HG03196 (cell line): Measurements from ENCODE around the gene ARHGAP10.
"Not testable (repeated sequence)": the region's sequence is repeated elsewhere in the genome, so short reads cannot be mapped to it uniquely, and the experiment has no call there.

Experiments
- ATAC-seq: cut with Tn5 transposase; IDR thresholded peaks from one replicate; pipeline ENCODE4 v1.9.1; 2021; ENCODE audit not compliant: unreplicated experiment

The ARHGAP10 gene

DNA sequence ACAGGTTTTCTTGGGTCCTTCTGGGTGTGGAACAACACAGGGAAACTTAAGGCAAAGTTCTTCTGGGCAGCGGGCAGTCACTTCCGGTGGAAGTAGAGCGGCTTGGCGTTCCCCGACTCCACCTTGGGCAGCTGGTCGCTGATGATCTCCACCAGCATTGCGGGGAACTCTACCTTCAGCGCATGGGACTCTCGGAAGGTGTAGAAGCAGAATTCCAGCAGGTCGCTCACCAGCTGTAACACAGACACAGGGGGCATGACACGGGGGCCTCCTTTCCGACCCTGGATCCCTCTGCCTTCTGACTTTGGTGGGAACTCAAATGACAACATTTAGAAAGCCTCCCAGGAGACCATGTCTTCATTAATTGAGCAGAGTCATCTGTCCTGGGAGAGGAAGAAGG lies 349.4 kb downstream of the ARHGAP10 start:
- ATAC-seq: no peak

DNA sequence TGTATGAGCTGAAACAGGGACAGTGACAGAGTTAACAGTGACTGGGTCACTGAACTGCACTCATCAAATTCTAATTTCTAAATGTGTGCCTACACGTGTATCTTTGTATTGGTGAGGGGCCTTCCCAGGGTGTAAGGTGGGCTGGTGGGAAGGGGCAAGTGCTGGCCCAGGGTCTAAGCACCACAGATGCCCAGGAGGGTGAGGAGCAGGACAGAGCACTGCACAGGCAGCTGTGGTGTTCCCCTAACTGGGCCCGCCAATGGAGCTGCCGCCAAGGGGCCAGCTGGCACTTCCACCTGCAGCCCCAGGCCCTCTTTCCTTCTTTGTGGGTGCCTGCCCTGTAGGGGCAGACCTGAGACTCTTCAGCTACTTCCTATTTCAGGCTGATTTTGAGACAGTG lies 349.9 kb downstream of the ARHGAP10 start:
- no peak for ATAC-seq

DNA sequence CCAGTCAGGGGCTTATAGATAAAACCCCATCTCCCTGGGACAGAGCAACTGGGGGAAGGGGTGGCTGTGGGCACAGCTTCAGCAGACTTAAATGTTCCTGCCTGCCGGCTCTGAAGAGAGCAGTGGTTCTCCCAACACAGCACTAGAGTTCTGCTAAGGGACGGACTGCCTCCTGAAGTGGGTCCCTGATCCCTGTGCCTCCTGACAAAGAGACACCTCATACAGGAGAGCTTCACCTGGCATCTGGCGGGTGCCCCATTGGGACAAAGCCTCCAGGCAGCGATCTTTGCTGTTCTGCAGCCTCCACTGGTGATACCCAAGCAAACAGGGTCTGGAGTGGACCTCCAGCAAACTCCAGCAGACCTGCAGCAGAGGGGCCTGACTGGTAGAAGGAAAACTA lies 351.2 kb downstream of the ARHGAP10 start:
- not testable (repeated sequence) for ATAC-seq

DNA sequence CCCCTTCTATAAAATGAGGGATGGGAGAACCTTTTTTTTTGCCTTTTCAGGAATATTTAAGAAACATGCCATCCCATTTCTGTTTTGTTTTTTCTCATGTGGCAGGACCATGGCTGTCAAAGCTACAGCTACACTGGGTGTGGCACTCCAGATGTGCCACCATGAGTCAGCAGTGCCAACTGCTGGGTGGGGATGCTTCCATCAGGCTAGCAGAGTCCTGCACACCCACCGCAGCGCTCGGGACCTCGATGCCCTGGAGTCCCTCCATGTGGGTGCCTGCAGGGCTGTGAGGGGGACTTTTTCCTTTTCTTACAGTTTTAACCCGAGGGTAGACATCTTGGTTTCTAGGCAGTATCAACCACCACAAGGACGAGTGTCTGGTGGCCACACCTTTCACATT lies 357.7 kb downstream of the ARHGAP10 start:
- no peak for ATAC-seq

DNA sequence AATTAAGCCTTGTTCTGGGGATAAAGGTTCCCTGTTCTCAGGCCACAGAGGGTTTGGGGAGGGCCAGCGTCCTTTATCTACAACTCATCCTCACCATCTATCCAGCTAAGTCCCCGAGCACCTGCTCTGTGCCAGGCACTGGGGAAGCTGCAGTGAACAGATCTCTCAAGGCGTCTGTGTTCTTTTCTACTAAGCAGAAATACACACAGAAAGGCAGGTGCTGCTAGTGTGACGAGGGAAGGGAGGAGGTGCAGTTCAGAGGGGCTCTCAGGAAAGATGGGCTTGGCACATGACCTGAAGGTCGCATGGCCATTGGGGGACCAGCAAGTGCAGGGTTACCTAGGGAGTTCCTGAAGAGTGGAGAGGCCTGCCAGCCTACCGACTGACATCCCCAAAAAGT lies 358.1 kb downstream of the ARHGAP10 start:
- no peak for ATAC-seq

DNA sequence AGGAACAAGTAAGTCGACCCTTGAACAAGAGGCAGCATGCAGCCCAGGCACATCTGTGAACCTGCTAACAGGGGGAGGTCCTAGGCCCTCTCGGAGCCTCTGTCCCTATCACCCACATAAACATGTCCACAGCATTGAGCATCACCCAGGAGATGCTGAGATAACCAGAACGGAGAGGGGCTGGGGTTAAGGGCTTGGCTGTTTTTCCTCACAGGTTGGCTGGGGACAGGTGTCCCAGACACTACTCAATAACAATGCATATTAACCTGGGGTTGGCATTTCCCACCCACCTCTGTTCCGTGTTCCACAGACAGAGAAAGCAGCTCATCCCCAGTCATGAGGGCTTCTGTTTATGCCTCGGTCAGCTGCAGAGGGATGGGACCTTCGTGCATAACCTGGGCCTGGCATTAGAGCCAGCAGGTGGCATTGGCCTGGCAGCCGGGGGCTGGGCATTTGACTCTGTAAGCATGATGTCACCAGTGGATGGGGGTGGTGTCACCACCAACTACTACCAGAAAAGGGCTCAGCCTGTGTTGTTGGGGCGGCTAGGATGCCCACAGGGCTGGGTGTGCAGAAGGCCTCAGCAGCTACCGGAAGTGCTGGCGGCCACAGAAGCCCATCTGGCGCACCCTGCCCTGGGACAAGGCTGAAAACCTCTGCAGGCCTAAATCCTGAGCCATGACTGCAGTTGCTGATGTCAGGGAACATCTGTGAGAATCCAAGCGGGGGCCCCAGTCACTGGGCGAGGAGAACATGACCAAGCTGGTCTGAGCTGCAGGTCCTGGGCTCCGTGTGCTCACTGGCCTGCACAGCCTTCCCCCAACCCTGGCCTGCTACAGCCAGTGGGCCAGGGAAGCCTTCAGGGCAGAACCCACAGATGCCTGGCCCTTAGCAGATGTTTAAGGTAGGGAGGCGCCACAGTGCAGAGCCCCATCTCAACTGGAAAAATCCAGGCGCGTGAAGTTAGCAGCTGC lies 358.9 kb downstream of the ARHGAP10 start:
- no peak for ATAC-seq

DNA sequence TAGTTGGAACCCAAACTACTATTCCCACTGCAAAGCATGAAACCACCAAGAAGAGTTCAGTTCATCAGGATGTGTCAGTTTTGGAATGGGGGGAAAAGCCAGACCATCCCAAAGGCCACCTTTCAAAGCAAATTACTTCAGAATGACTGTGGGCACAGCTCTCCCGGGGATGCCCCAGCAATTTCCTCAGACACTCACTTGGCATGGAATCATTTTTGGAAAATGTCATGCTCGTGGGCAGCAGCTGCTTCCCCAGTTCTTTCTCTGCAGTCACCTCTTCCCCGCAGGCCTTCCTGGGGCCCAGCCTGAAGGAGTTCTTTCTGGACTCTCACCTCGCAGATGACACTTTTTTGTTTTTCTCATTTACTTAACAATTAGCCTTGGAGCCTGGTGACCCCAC lies 360.0 kb downstream of the ARHGAP10 start:
- no peak for ATAC-seq

DNA sequence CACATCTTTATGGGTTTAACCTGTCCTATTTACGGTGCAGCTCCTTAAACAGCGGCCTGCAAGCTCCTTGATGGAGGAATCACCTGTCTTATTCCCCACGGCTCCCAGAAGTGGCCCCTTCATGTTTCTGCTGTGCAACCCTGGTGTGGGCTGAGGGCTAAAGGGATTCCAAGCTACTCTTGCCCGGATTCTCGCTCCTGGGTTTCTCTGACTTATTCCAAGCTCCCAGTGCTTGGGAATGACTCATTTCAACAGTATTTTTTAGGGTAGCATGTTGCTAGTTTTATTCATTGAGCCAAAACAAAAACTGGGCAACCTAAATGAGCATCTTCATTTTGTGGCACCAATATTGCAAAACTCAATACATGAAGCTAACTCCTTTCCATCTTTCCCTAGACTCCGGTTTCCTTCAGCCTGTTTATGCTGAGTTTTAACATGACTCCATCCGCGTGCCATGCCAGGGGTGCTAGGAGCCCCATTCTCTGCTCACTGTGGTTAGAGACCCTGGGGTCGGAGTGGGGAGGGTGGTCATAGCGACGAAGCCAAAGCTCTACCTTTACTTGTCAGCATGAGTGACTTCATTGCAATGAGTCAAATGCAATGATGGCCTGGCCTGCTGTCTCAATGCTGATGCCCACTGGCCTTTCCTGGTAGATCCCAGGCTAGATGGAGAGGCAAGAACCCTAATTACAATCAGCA lies 360.6 kb downstream of the ARHGAP10 start:
- ATAC-seq: no peak

DNA sequence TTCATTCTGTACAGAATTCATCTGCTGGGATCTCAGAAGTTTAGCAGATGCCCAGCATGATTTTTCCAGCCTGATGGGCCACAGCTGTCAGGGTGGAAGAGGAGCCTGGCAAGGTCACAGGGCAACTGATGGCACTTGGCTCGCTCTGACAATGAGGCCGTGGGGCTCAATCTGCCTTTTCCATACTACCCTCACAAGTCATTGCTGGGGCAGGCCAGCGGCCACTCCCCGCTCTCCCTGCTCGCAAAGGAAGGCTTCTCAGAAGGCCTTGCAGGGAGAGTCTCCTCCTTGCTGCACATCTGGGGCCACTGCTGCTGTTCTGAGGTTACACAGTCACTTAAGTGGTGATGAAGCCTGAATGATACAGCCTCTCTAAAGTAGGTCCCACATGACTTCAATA lies 361.2 kb downstream of the ARHGAP10 start:
- no peak for ATAC-seq

DNA sequence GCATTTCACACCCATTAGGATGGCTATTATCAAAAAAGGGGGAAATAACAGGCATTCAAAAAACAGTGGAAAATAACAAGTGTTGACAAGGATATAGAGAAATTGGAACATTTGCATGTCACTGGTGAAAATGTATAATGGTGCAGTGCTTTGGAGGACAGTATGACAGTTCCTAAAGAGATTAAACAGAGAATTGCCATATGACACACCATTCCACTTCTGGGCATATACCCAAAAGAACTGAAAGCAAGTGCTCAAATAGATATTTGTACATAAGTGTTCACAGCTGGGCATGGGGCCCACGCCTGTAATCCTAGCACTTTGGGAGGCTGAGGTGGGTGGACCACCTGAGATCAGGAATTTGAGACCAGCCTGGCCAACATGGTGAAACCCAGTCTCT lies 362.3 kb downstream of the ARHGAP10 start:
- ATAC-seq: no peak

DNA sequence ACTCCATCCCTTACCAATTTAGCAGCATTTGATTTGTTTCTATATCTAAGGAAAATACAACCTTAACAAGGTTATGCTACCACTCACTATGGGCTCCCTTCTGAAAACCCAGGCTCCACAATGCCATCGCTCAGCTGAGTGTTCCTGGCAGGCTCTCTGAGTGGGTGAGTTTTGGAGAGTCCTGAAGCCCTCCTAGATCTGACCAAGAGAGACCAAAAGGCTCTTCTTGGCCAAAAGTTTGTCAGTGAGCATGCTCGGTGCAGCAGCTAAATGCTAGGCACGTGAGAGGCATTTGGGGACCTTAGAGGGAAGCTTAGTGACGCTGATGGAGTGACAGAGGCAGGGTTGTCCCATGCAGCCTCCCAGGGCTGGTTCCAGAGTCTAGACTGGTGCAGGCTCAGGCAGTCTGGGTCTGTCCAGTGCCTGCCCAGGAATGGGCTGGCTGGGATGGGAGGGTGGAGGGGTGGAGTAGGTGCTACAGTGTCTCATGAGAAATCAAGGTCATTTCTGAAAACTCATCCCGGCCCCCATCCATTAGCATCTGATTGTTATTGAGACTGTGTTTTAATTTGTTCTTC lies 363.5 kb downstream of the ARHGAP10 start:
- no peak for ATAC-seq

DNA sequence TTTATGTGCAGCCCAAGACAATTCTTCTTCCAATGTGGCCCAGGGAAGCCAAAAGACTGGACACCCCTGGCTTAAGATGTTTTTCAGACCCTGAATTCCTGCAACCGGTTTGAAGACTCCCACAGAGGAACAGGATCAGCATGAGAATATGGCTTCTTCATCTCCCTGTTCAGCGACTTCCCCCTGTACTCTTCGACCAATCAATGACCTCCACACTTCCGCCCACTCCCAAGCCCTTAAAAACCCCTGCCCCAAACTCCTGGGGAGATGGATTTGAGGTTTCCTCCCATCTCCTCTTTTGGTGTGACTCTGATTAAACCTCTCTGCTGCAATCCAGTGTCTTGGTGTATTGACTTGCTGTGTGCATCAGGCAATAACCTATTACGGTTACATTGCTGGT lies 365.9 kb downstream of the ARHGAP10 start:
- ATAC-seq: no peak

DNA sequence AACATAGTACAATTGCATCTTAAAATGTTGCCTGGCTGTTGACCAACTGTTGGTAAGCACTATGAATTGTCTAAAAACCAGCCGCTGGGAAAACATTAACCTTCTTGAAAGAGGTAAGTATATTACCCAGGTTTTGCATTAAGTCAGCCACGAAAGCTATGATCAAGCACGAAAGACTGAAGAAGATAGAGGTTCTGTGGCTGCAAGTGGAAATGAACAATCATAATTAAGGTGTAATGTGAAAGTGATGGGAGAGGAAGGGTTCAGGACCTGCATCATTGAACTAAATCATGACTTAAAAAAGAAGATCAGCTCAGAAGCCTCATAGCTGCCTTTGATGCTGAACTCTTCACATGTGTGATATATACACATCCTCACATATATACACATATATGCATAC lies 369.3 kb downstream of the ARHGAP10 start:
- no peak for ATAC-seq

DNA sequence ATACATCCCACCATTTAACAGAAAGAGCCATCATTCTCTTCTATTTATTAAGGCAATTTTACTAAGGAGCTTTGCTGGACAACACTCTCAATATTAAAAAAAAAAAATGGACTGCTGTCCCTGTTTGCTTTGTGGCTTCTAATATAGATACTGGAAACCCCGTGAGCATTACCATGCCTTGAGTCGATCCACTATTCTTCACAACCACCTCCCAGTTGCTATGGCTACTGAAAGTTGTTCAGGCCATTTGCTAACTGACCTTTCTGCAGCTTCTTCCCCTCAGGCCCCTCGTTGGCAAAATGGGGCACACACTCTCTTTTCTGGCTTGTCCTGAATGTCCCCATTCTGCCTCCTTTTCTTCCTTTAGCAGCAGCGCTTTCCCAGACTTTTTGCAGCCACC lies 369.9 kb downstream of the ARHGAP10 start:
- no peak for ATAC-seq

DNA sequence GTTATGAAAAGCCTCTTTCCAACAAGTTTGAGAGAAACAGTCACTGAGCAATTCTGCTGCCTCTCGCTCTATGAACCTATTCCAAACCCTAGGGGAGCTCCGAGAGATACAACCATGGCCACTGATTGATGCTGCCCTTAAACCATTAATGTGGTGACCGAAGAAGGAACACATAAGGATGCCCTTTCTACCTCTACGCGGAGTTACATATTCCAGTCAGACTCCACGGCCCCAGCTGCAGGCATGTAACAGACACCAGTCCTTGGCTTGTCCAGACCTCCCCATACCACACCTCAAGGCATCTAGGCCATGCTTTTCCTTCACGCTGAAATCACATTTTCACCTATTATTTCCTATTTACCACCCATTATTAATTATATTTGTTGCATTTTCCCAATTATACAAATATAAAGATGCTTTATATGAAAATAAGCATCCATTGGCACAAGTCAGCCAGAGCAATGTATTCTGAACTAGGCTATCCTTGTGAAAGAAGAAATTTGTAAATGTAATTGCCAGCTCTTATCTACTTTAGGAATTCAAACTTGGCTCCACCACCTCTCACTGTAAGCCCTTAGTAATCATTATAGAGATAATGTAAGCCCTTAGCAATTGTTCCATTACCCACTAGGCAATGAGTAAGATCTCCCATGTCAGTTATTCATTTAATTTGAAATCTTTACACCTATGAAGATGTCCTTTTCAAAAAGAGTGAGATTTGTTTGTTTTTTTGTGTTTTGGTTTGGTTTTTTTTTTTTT lies 371.9 kb downstream of the ARHGAP10 start:
- ATAC-seq: no peak

DNA sequence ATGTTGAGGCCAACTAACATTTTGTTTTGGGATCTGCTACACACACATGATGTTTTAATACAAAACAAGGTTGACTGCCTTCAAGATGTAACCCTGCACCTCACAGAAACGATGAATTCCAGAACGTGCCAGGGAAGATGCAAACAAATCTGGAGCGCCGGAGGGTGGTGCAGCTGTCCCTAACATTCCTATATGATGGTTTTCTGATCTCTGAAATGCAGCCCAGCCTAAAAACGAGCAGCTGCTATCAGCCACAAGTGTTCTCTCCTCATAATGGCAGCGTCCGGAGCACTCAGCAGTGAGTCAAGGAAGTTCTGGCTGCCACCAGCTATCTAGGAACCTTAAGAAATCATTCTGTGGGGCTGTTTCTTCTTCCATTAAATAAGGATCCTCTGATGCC lies 376.9 kb downstream of the ARHGAP10 start:
- no peak for ATAC-seq

DNA sequence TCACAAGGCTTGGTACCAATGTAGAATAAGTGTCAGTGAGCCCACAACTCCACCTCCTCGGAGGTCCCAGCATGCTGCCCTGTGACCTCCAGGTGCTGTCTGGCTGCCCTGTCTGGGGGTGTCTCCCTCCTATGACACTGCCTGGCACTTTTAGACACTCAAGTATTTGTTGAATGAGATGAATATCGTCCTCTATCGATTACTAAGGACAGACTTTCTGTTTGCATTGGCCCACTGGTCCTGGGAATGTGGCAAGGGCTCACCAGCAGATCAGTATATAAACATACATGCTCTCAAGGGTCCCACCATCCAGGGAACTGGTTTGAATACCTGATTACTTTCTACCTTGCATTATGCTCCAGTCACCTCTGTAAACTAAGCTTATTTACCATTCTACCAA lies 377.3 kb downstream of the ARHGAP10 start:
- ATAC-seq: no peak

DNA sequence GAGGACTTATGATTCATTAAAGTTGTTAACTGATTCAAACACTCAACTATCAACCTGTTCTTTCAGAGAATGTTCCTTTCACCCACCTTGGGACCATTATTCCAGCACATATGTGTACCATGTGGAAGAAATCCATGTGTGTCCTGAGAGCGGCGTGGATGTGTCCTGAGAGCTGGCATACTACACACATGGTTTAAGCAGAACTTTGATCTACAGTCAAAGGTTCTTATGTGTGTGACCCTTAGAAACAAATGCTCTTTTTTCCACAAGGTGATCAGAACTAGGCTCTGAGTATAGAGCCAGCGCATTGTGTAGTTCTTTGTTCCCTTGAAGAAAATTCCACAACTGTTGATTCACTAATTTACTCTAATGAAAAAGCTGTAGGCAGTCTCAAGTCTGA lies 378.3 kb downstream of the ARHGAP10 start:
- ATAC-seq: no peak

DNA sequence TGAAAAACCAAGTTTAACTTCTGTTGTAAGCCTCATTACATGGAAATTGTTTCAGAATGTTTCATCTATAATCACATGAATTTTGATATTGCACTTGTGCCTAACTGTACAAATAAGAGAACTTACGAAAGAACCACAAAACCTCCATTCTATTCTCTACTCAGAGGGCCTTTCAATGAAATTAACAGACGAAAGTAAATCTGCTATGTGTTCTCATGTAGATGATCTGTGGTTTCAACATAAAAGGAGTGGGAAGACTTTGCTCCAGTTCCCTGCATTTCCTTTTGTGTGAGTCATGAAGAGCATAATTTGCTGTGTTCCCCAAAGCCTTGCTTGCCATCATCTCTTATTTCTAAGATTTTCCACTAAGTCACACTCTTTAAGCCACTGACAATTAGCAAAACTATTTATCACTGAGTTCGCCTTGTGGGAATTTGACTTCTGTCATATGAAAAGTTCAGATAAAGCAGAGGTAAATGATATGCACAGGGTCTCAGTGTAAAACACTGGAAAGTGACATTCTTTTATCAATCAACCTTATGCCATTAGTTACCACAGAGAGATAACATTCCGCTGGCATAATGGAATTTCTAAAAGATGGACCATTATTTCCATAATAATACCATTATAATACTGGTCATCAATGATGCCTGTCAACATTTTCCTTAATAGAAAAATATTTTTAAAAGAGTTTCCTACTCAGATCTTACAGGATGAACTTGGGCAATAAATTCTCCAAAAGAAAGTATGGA lies 380.5 kb downstream of the ARHGAP10 start:
- no peak for ATAC-seq

DNA sequence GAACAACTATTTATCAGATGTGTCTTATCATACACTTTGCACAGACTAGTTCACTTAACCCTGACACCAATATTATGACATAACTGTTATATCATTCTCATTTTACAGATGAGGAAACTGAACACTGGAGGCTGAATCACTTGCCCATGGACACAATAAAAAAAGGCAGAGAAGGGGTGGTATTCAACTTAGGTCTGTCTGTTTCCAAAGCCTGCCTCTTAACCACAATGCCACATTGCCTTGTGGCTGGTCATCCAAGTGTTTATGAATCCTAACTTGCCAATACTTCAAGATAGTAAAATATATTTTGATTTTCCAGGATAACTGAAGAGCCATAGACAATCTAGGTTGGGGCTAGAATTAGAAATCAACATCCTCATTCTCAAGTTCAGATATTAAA lies 382.5 kb downstream of the ARHGAP10 start:
- no peak for ATAC-seq

DNA sequence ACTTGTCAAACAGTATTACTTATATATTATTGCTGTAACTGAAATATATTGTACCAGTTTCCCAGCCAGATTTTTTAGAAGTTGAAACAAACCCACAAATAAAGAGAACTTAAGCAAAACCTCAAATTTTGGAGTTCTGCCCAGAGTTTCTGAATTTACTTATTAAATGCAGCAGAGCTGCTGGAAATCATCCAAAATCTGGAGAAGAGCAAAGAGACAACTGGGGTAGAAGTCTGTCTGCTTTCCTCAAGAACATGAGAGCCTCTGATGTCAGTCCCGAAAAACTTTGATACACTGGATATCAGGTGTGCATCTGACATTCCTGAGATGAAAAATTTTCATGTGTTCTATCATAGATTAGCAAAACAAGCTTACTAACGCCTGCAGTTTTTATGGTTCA lies 384.4 kb downstream of the ARHGAP10 start:
- no peak for ATAC-seq
